Measurements from ENCODE around the gene CBLC.

DNA sequence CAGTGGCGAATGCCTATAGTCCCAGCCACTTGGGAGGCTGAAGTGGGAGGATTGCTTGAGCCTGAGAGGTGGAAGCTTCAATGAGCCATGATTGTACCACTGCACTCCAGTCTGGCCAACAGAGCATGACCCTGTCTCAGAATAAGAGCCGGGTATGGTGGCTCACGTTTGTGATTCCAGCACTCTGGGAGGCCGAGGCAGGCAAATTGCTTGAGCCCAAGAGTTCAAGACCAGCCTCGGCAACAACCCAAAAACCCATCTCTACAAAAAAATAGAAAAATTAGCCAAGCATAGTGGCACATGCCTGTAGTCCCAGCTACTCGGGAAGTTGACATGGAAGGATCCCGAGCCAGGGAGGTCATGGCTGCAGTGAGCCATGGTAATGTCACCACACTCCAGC, 63.1 kb downstream of the CBLC start:
- no peak for TF ChIP-seq EZH2 (IDR thresholded peaks at IDR 0.05; ENCODE audit: insufficient read depth, poor library complexity, severe bottlenecking)
- no peak for TF ChIP-seq EZH2phosphoT487 (IDR thresholded peaks at IDR 0.05; ENCODE audit: insufficient read depth, low read depth)
